HG02642 (cell line): ENCODE results near the gene UNCX.

Source experiments
- ATAC-seq: cut with Tn5 transposase; IDR thresholded peaks from one replicate; pipeline ENCODE4 v1.9.1; 2021; ENCODE audit warnings: mild to moderate bottlenecking; ENCODE audit not compliant: unreplicated experiment, poor library complexity

UNCX gene

DNA sequence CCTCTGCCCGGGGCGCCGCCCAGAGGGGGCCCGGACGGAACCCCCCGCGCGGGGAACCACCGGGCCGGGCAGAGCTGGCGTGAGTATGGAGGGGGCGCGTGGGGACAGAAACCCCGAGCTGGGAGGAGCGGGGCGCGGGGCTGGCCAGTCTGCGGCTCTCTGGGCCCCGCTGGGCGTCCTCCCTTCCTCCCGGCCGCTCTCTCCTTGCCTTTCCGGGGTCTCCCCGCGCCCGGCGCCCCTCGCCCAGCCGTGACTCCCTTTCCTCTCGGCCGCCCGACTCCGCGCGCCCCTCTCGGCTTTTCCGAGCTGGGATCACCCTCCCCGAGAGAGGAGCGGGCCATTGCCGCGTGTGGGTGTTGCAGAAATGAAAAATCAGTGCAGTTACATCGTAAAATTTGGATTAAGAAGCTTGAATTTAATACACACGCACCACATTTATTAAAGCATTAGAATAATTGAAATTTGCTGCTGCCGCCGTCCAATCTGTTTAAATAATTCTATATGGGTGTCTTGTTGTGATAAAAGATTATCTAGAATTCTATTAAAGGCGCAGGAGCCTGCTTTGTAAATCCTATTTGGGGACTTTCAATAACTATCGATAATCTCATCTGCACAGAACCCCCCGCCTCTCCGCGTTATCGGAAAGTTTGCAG, 9.1 kb downstream of the UNCX start:
- no peak for ATAC-seq

DNA sequence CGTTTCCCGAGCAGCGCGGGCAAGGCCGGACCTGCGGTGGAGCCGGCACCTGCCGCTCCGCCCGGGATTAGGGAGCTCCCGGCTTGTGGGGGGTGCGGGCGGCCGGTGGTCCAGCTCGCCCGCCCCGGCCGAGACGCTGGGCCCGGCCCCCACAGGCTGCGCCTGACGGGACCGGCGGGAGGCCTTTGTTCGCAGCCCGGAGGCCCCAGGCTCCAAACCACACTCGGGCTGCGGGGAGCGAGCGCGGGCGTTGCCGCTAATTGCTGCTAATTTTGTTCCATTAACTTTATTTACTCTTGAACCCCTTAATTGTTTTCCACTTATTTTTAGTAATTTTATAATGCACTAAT, 9.6 kb downstream of the UNCX start:
- no peak for ATAC-seq

DNA sequence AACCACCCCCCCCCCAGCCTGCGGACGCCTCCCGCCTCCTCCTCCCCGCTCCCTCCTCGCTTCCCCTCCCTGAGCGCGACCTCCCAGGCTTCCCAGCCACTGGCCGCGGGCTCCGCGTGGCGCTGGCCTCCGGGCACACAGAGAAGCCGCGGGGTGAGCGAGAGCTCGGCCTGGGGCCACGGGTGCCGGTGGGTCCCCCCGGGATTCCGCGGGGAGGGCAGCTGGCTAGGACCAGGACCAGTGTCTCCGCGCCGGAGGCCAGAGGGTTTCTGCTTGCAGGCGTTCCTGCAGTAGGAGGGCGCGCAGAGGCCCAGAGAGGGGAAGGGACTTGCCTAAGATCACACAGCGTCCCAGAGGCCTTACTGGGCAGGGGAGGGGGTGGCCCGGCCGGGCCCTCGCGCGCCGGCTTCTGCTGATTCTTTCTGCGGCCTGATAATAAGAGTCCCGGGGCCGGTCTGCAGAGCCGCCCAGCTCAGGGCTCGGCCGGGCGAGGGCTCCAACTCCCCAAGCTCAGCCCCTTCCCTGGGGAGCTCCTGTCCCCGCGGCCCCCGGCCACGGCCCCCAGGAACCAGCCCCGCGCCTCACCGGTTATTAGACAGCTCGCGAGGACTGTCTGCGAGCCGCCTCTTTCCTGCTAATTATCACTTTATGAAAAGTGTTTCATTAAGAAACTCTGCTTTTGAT, 10.1 kb downstream of the UNCX start:
- ATAC-seq, result no peak

DNA sequence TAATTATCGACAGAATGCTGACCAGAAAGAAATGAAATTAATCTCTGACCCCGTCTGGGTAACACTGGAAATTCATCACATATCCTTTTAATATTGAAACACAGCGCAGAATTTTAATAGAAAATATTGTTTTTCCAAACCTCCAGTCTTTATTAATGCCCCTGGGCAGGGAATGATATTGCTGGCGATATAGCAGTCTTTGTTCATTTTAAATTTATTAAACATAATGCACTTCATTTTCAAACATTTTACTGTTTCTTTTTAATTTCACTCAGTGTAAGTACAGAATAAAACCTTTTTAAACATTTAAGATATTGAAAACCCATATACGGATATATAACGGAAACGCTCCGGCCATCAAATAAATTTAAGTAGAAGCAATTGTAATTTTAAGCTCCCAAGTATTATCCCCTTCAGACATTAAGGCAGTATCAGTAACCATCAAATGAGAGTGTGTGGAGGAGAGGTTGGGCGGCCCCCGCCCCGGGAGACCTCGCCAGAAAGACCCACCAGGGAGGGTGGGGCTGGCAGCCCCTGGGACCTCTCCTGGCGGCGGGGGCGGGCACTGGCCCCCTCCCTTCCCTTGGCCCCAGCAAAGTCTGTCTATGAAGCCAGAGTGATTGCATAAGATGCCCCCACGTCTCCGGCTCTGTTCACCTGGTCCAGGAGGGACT, 10.8 kb downstream of the UNCX start:
- ATAC-seq, result no peak

DNA sequence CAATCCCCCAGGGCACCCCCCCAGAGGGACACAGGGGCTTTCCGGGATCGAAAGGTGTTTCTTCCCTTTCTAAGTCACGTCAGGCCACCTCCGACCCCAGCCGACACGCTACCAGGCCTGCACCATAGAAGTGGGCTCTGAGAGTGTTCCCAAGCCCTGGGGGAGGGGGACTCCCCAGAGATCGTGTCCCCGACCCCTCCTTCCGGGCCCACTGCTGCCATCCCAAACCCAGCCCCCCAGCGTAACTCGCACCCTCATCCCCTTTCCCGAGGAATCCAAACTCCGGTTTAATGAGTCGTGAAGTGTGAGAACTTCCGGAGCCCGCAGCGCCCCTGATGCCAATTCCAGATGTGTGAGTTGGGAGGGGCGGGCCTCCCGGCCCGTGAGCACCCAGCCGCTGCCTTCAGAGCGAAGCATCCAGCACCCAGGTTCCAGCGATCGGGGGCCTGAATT, 11.3 kb downstream of the UNCX start:
- ATAC-seq, result no peak

DNA sequence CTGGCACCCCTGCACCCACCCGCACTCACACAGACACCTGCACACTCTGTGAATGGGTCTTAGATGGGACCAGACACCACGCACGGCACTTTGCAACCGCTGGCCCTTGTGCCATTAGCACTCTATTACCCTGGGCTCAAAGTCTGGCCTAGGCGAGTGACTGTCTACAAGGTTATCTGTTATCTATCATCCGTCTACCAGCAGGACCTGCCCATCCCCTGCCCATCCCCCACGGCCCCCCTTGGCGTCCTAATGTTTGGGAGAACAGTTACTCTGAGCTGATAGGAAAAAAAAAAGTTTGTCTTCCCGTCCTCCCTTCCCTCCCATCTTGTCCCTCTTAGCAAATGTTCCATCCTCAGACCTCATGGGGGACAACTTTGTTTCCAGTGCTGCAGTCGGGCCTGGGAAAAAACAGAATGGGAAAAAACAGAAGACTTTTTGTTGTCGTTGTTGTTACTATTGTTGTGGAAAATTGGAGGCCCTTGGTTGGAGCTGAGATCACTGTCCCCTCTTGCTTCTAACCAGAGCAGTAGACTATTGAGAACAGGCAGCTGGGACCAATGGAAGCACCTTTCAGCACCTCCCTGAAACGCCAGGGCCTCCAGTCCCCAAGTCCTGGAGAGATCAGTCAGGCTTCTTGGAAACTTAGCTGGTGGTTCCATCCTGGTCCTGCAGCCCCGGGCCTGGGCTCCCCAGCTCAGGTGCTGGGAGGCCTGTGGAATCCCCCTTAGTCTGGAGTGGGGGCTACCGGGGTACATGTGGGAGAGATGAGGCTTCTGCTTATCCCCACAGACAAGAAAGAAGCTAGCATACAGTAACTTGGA, 12.2 kb downstream of the UNCX start:
- no peak for ATAC-seq

DNA sequence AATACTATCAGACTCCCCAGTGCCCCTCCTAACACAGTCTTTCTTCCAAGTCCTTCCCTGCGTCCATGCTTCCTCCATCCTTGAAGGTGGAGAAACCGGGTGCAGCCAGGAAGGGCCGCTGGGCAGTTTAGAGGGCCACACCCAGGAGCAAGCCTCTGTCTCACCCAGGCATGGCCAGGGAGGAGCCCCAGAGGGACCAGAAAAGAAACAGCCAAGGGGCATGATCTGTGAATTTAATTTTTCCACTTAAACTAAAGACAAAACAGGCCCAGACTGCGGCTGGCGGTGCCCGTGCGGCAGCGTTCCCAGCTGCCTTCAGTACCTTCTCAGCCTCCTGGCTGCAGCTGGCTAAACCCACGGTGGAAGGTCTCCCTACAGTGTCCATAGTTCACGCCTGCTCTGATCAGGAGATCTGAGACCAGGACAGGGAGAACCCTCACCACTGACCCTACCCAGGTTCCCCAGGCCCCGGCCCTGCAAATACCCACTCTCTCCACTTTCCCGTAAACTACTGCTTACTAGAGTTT, 12.9 kb downstream of the UNCX start:
- ATAC-seq, result no peak

DNA sequence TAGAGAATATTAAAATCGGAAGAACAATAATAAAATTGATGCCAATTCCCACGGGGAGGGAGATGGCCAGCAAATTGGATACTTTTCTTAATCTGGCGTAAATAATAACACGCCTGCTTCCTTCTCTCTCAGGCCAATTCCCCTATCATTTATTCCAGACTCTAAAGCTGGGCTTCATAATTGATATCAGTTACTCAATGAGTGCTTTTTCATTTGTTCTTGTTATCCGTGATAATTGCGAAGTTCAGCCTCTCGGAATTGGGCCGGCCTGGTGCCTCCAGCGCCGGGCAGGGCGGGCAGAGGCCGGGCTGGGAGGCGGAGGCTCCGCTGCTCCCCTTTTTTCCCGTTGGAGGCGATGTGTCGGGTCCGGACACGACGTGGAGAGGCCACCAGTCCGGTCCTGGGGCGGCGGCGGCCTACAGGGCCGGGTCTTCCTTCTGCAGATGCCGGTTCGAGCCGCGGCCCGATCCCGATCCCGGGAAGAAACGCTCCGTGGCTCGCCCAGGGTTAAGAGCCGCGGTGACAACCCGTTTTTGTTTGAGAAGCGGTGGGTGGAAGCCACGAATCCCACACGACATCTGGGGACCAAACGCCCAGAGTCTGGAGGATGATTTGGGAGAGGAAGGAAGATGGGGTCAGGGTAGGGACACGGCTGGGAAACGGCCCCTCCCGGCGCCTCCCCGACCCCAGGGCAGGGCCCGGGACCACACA, 13.6 kb downstream of the UNCX start:
- ATAC-seq, result no peak

DNA sequence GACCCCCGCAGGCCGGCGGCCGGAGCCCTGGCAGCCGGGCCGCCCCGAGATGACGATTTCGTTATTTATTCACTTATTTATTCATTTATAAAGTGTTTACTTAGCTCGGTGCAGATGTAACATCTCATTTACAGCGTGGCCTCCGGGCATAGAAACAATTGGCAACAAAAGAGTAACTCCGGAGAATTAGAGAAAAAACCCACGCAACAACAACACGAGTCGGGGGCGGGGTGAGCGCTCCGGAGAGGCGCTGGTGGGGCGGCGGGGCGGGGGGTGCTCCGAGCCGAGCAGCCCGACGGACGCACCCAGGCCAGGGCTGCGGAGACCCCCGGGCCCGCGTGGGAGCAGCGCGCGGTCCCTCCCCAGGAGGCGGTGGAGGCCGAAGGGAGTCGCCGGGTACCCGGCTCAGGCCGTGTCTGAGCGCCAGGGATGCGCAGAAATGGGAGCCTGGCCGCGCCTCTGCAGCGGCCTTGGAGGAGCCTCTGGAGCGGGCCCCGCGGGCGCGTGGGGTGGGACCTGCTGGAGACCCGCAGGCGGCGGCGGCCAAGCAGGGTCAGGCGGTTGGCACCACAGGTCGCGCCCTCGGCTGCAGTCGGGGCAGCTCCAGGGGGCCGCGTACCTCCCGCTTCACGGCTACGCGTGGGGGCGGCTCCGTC, 14.3 kb downstream of the UNCX start:
- ATAC-seq, result no peak

DNA sequence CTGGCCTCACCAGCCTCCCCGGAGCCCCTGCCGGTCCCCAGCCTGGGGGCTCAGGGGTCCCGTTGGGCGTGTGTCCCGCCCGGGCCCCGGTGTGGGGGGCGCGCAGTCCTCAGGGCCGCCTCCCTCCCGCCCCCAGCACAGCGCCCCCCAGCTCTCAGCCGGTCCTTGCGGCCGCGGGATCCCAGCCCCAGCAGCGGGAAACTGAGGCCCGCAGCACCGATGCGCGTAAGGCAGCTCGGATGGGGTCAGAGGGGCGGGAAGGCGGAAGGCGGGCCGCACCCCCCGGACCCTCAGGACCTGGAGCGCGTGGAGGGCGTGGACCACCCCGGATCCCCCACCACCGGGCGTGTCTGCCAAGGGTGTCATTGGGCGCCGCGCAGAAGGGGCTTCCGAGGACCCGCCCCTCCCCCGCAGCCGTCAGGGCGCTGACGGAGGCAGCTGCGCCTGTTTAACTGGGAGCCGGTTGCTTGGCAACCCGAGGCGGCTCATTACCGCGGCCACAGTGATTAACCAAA, 14.9 kb downstream of the UNCX start:
- no peak for ATAC-seq

DNA sequence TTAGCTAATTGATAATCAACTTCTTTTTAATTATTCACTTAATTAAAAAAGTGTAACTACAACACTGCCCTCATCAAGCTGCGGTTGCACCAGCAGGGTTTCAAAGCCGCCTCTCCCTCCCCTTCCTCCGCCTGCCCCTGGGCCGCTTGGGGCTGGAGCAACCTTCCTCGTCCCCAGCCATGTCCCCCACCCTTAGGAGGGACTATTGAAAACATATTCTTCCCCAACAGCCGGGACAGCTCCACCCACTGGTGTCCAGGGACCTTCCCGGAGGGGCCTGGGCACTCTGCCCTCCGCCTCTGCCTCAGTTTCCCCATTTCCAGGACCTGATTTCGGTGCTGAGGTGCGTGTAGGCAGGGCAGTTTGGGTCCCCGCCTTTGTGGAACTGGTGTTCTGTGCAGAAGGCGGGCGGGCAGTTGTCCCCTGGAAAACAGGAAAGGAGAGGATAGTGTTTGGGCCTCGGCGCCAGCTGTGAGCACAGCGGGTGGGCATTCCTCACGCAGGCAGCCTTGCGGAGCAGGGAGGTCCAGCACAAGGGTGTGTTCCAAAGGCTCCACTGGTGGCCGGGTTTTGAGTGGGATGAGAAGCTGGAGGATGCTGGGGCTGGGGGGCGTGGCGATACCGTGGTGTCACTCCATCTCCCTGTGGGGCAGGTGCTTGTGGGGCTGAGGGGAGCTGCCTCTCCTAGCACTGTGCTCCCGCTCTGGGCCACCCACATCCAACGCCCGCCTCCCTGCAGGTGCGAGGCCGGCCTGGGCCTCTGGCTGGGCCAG, 15.7 kb downstream of the UNCX start:
- ATAC-seq, result no peak

DNA sequence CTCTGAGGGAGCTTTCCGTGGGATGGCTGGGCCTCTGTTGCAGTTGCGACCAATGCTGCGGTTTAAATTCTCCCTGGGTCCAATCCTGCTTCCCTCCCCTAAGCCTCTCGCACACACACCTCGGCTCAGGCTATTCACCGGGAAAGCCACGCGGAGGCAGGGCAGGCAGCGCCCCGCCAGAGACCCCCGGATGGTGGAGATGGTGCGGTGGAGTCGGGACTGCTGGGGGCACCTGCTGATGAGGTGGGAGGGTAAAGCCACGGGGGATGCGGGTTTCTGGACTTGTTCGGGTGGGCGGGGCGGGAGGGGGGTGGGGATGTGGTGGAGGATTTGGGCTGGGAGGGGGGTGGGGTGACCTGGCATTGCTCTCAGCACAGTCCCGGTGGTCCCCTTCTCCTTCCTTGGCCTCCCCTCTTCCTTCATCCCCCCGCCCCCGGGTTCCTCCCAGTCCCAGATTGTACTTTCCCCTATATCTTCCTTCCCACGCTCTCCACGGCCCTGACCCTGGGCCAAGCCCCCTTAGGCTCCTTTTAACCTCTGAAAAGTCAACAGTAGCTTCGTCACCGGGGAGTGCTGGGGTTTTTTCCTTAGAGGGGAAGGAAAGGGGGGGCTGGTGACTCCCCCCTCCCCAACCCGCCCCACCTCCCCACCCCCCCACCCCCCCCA, 16.4 kb downstream of the UNCX start:
- no peak for ATAC-seq

DNA sequence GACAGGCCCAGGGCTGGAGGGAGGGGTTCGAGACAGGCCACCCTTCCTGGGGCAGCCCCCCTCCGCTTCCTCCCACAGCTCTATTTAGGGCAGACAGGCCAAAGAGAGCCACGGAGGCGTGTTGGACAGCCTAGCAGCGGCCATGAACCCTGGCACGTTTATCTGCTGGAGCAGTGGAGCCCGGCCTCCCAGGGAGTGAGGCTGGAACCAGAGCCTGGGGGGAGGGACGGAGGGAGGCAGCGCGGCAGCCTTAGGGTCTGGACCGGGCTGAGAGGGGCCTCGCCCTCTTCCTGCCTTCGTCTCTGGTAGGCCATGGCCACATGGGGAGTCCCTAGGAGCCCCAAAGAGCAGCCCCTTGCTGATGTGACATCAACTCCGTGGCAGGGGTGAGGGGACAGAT, 17.1 kb downstream of the UNCX start:
- no peak for ATAC-seq

DNA sequence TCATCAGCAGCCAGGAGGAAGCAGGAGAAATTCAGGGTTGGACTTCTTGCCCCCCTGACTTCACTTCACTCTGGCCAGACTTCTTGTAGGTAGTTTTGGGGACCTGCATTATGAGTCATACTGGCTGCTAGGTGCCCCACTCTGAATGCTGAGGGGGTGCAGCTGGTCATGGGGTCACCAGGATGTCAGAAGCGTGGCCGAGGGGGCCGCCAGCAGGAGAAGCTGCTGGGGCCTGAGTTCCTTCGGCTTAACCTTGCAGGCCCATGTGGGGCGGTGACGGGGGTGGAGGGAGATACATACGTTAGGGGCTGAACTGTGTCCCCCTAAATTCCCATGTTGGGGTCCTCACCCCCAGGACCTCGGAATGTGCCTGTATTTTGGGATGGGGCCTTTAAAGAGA, 18.2 kb downstream of the UNCX start:
- no peak for ATAC-seq

DNA sequence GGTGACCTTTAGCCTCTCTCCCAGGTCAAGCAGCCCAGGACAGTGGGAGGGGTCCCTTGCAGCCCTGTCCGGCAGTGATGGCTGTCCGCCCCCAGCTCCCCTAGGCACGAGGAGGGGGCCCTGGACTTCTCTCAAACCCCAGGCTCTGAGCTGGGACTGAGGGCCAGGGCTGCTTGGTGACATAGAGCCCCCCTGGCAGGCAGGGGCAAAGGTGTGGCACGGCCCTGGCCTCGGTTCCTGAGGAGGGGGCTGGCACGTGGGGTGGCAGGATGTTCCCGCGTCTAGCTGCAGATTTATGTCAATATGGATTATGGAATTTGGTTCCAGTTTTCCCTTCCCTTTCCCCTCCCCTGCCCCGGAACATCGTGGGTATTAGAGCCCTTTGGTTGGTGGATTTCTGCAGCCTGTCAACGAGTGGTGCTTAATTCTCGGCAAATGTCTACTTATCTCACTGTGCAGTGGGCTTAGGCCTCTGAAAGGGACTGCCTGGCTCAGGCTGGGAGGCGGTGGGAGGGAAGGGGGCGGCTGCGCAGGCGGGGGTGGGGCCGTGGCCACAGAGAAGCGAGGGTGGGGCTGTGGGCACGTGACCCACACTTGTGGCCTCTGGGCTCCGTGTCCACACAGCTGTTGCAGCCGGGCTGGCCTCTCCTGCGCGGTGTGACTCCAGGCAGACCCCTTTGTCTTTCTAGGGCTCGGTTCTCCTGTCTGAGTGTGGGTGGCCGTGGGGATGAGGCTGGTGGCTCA, 19.3 kb downstream of the UNCX start:
- ATAC-seq, result no peak

DNA sequence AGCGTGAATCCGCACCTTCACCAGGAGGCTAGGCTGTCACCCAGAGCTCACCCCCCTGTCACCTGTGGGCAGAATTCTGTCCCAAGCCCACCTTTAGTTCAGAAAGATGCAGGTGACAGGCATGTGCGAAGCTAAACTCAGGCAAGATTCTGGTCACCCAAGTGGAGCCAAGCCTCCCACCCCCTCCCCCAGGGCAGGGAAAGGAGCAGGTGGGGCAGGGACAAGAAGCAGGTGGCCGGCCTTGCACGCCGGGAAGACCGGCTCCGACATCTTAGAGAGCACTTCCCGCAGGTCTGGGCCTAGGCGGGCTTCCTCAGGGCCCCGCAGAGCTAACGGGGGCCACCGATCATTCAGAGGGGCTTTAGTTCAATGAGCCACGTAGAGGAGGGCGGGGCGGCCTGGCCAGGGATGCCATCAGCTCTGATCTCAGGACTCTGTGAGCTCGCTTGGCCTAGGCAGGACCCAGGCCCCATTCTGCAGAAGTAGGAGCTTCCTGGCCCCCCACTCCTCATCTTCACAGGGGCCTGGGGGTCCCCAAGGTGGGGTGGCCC, 19.9 kb downstream of the UNCX start:
- ATAC-seq, result no peak

DNA sequence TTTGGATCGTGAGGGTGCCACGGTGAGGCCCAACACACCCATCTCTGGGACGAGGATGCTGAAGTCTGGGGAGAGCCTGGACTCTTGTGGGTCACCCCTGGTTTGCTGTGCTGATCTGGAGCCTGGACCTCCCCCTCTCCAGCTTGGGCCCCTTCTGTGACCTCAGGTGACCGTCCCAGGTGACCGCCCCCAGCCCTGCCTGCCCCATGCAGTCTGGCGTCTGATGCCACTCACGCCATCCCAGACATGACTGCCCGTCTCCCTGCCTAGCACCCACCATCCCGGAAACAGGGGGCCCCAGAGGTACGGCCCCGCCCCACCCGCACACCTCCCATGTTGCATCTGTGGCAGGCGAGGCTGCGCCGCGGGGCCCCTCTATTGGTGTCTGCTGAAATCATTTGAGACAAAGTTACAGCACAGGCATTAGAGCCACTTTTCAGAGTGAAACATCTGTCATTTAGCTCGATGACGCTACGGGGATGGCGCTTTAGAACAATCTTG, 21.1 kb downstream of the UNCX start:
- no peak for ATAC-seq
